Endothelial cell (in vitro differentiated cells): Measurements from ENCODE around the gene ZMYM2. TPM values are rescaled to one million over a fixed set of nuclear protein-coding genes. Genes with fewer than 3 reads are reported as not detected.
A peak's percentile ranks its signal among the peaks of the same experiment; 100 is the strongest.

Experiments used
- DNase-seq: peaks from one replicate; pipeline ENCODE4 v3.0.0; 2021; ENCODE audit warnings: low spot score
- H3K27ac Mint-ChIP-seq: one replicate; pipeline ENCODE4 v1.8.0; 2021; ENCODE audit warnings: mixed read lengths, inconsistent platforms; ENCODE audit not compliant: unreplicated experiment
- H3K27me3 Mint-ChIP-seq: one replicate; pipeline ENCODE4 v1.8.0; 2021; ENCODE audit warnings: mild to moderate bottlenecking, moderate library complexity, mixed read lengths, inconsistent platforms; ENCODE audit not compliant: unreplicated experiment
- H3K36me3 Mint-ChIP-seq: one replicate; pipeline ENCODE4 v1.8.0; 2021; ENCODE audit warnings: mild to moderate bottlenecking, low read depth, mixed read lengths, inconsistent platforms; ENCODE audit not compliant: unreplicated experiment
- H3K4me1 Mint-ChIP-seq: one replicate; pipeline ENCODE4 v1.8.0; 2021; ENCODE audit warnings: mild to moderate bottlenecking, mixed read lengths, inconsistent platforms; ENCODE audit not compliant: unreplicated experiment
- H3K4me3 Mint-ChIP-seq: one replicate; pipeline ENCODE4 v1.8.0; 2021; ENCODE audit warnings: mild to moderate bottlenecking, mixed read lengths, inconsistent platforms; ENCODE audit not compliant: unreplicated experiment
- H3K9me3 Mint-ChIP-seq: one replicate; pipeline ENCODE4 v1.8.0; 2021; ENCODE audit warnings: mixed read lengths, inconsistent platforms; ENCODE audit not compliant: unreplicated experiment
- CTCF ChIP-seq: fragments of 200-600 bp; sonication (generic); IDR thresholded peaks from one replicate; pipeline ENCODE4 v1.5.0; 2021; ENCODE audit warnings: antibody characterized with exemption; ENCODE audit not compliant: unreplicated experiment
- total RNA-seq: library from RNA; stranded (reverse); fragmentation: NEBNext Ultra II Directional; extraction: Animal tissue kit (Norgen Biotek cat#: 25700); gene quantifications from one replicate; pipeline ENCODE4 v1.2.1, GENCODE V29; 2021; ENCODE audit not compliant: unreplicated experiment

Gene ZMYM2
- total RNA-seq, 1 donor from 2014 or later, result 124 TPM

DNA sequence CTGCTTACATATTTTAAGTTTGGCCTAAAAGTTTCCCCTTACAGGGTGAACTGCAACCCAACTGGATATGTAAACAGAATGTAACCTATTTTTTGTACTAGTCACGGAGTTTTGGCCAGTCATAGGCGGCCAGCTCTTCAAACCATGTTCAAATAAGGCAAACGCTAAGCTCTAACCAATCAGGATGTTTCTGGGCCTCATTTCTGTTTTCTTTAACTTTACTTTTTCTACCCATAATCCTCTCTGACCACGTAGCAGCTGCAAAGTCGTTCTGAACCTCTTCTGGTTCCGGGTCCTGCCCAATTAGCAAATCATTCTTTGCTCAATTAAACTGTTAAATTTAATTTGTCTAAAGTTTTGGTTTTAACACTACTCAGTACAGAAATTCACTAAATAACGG lies 8.2 kb upstream of the ZMYM2 start:
- no peak for TF ChIP-seq CTCF
- no peak overlapping the region for H3K27ac Mint-ChIP-seq
- DNase-seq, result no peak
- H3K4me1 Mint-ChIP-seq, result no peaks in the 10 kb centered on the region
- H3K36me3 Mint-ChIP-seq, result no peaks in the 10 kb centered on the region
- H3K27me3 Mint-ChIP-seq, result peaks cover 3% of the 10 kb centered on the region
- no peak overlapping the region for H3K4me3 Mint-ChIP-seq
- H3K9me3 Mint-ChIP-seq, result no peaks in the 10 kb centered on the region

- no peak overlapping the region for H3K4me3 Mint-ChIP-seq
- no peak for DNase-seq
- no peaks in the 10 kb centered on the region for H3K9me3 Mint-ChIP-seq
- no peak for TF ChIP-seq CTCF
- H3K27me3 Mint-ChIP-seq, result peaks cover 5% of the 10 kb centered on the region
- H3K4me1 Mint-ChIP-seq, result no peaks in the 10 kb centered on the region
- no peaks in the 10 kb centered on the region for H3K36me3 Mint-ChIP-seq
- no peak overlapping the region for H3K27ac Mint-ChIP-seq
These were observed 5.7 kb upstream of the ZMYM2 start for GRCh38 chr13:19952850-19953249.

GRCh38 chr13:19955873-19956559 lies 2.5 kb upstream of the ZMYM2 start:
- Mint-ChIP-seq H3K36me3 (peaks cover 6% of the 10 kb centered on the region), H3K27ac (no peak overlapping the region), H3K4me3 (no peak overlapping the region), H3K27me3 (peaks cover 11% of the 10 kb centered on the region), H3K9me3 (no peaks in the 10 kb centered on the region), H3K4me1 (peaks cover 3% of the 10 kb centered on the region)
- no peak for DNase-seq
- no peak for TF ChIP-seq CTCF

DNA sequence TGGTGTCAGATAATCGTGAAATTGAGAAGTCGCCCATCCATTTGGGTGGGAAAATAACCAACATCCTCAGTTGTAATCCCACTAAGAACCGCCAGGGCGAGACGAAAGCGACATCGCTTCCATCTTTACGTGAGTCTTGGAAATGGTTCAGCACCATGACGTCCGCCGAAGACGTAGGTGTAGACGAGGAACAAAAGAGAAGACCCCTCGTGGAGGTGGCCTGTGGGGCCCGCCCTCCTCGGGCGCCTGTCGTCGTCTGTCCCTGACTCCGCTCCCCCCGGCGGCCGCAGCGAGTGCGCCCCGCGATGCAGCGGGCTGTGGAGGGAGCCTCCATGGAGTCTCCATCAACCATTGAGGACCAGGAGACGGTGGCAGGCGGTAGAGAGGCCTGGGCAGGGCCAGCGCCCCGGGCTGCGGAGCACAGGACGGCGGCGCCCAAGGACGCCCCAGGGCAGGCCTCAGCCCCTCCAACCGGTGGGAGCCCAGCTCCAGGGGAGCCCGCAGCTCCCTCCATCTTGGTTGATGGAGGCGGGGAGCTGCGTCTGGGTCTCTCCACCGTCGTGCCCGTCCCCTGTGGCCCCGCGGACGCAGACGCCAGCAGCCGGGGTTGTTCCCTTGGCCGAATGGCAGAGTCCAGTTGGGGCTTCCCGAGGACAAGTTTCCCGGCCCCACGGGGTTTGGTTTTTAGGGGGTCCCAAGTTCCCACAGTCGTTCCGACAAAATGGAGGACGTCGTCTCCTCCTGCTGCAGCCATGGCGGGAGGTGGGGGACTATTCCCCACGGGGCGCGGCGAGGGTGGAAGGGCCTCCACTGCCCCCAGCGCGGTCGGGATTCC lies 990 bp upstream of the ZMYM2 start:
- DNase-seq, result peak; percentile 75
- Mint-ChIP-seq H3K27ac (peak overlapping the region; percentile 87), H3K4me1 (peaks cover 13% of the 10 kb centered on the region)

More for the DNA sequence above, 990 bp upstream of the ZMYM2 start:
- Mint-ChIP-seq H3K9me3 (no peaks in the 10 kb centered on the region), H3K27me3 (peaks cover 11% of the 10 kb centered on the region), H3K36me3 (peaks cover 6% of the 10 kb centered on the region), H3K4me3 (peak overlapping the region; percentile 85)
- peak; percentile 95 for TF ChIP-seq CTCF
